ENCODE measurements around the gene HHIPL1.

HHIPL1 gene

DNA sequence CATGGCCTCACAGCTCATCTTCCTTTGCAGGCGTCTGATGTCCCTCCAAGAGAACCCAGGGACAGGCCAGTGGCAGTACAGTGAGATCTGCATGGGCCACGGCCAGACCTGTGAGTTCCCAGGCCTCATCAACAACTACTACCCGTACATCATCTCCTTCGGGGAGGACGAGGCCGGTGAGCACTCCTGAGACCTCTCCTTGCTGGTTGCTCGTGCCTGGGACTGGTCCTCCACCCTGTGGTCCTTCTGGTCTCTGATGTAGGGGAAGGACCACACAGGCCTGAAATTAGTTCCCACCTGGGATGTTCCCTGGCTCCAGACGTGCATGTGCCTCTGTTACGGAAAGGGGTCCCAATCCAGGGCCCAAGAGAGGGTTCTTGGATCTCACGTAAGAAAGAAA, 17.9 kb downstream of the HHIPL1 start:
- Histone ChIP-seq H3K27me3 (ENCODE audit: insufficient read depth, low read length) (no peaks in the 10 kb centered on the region), H3K9me3 (ENCODE audit: low read length) (no peaks in the 10 kb centered on the region), H2AFZ (ENCODE audit: low read depth, low read length) (no peak overlapping the region), H3K4me3 (ENCODE audit: low read length) (no peak overlapping the region), H3K36me3 (ENCODE audit: insufficient read depth, low read length) (no peaks in the 10 kb centered on the region), H3K4me1 (ENCODE audit: insufficient read depth, low read length) (peaks cover 52% of the 10 kb centered on the region)

DNA sequence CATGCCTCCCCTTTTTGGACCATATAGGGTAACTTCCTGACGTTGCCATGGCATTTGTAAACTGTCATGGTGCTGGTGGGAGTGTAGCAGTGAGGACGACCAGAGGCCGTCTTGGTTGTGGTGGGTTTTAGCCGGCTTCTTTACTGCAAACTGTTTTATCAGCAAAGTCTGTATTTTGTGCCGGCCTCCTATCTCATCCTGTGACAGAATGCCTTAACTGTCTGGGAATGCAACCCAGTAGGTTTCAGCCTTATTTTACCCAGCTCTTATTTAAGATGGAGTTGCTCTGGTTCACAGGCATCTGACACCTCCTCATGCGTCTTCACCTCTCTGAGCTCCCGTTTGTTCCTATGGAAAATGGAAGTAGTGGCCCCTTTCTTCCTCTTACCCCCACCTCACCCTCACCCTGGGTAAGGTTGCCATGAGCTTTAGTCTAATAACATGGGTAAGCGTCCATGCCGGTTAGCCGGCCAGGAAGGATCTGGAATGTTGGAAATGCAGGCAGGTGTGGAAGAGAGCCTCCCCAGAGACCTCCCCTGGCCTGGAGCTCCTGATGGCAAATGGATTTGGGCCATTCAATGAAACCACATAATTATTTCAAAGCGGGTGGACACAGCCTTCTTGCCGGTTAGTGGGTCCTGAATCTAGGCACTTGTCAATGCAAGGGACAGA, 18.6 kb downstream of the HHIPL1 start:
- Histone ChIP-seq H3K9me3 (ENCODE audit: low read length) (no peaks in the 10 kb centered on the region), H3K4me3 (ENCODE audit: low read length) (no peak overlapping the region), H3K36me3 (ENCODE audit: insufficient read depth, low read length) (no peaks in the 10 kb centered on the region), H3K4me1 (ENCODE audit: insufficient read depth, low read length) (peaks cover 54% of the 10 kb centered on the region), H3K27me3 (ENCODE audit: insufficient read depth, low read length) (no peaks in the 10 kb centered on the region), H2AFZ (ENCODE audit: low read depth, low read length) (no peak overlapping the region)

DNA sequence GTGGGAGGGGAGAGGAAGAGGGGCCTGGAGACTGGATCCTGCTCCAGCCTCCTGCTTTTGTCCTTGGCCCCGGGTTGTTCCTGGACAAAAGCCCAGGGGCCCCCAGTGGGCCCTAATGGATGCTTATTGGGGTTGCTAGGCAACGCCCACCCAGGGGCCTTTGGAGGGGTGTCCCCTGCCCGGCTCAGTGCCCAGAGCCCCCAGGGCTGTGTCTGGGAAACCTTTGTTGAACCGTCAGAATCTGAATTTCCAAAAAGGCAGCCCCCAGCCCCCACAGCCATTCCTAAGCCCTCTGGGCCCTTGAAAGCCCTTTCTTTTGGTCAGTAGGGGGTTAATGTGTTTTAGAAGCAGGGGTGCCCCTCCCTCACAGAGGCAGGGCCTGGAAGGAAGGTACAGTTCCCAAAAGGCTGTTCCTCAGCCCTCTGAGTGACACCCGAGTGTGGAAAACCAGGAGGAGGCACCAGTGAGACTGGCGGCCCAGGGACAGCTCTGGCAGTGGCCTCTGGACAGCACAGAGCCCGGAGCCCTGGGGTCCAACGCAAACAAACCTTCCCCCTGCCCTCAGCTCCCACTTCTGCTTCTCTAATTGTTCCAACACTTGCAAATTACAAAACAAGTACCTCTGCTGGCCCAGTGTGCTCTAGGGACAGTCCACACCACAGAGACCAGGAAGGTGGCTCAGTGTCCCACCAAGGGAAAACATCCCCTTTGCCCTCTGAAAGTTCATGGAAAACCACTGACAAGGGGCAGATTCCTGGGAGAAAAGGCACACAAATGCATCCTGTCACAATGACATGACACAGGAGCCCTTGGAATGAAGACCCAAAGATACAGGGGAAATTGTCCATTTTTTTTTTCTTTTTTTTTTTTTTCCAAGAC, 19.4 kb downstream of the HHIPL1 start:
- Histone ChIP-seq H2AFZ (ENCODE audit: low read depth, low read length) (no peak overlapping the region), H3K9me3 (ENCODE audit: low read length) (no peaks in the 10 kb centered on the region), H3K4me1 (ENCODE audit: insufficient read depth, low read length) (peaks cover 62% of the 10 kb centered on the region)

DNA sequence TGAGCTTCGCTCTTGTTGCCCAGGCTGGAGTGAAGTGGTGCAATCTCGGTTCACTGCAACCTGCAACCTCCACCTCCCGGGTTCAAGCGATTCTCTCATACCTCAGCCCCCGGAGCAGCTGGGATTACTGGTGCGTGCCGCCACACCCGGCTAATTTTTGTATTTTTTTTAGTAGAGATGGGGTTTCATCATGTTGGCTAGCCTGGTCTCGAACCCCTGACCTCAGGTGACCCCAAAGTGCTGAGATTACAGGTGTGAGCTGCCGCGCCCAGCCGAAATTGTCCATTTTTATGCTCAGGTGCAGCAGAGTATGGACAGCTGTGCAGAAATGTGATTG, 20.0 kb downstream of the HHIPL1 start:
- Histone ChIP-seq H2AFZ (ENCODE audit: low read depth, low read length) (no peak overlapping the region), H3K27me3 (ENCODE audit: insufficient read depth, low read length) (no peaks in the 10 kb centered on the region), H3K4me1 (ENCODE audit: insufficient read depth, low read length) (peaks cover 67% of the 10 kb centered on the region), H3K9me3 (ENCODE audit: low read length) (no peaks in the 10 kb centered on the region), H3K36me3 (ENCODE audit: insufficient read depth, low read length) (no peaks in the 10 kb centered on the region), H3K4me3 (ENCODE audit: low read length) (no peak overlapping the region)

More for the DNA sequence above, 19.4 kb downstream of the HHIPL1 start:
- no peak overlapping the region for H3K4me3 ChIP-seq (ENCODE audit: low read length)
- no peaks in the 10 kb centered on the region for H3K27me3 ChIP-seq (ENCODE audit: insufficient read depth, low read length)
- H3K36me3 ChIP-seq (ENCODE audit: insufficient read depth, low read length): no peaks in the 10 kb centered on the region

DNA sequence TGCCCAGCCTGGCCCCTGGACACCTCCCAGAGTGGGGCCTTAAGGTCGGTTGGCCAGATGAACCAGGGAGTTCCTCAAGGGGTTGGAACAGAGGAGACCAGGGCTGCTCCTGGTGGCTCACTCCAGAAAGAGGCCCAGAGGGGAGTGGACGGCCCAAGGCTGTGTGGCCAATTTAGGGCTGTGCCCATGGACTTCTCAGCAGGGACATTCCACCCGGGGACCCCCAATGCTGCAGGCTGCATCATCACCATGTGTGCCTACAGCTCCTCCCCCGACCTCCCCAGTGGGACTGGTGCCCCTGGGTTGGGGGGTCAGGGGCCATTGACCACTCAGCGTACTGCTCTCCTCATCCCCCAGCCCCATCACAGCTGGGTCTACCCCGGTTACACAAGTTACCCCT, 21.6 kb downstream of the HHIPL1 start:
- Histone ChIP-seq H3K27me3 (ENCODE audit: insufficient read depth, low read length) (no peaks in the 10 kb centered on the region), H3K4me3 (ENCODE audit: low read length) (no peak overlapping the region), H2AFZ (ENCODE audit: low read depth, low read length) (no peak overlapping the region), H3K36me3 (ENCODE audit: insufficient read depth, low read length) (no peaks in the 10 kb centered on the region), H3K9me3 (ENCODE audit: low read length) (no peaks in the 10 kb centered on the region), H3K4me1 (ENCODE audit: insufficient read depth, low read length) (peaks cover 72% of the 10 kb centered on the region)

DNA sequence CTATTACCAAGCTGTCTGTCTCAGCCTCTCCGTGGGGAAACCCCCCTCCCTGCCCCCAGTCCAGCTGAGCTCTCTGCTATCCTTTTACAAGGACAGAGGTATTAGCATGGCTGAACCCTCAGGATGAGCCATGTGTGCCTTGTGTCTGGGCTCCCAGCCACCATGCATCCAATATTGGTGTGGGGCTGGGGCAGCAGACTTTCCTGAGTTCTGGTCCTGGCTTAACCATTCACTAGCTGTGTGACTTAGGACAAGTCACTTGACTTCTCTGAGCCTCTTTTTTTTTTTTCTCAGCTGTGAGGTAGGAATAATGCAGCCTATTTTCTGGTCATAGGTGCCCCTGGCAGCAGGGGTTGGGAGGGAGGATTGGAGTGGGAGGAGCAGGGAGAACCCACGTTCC, 22.1 kb downstream of the HHIPL1 start:
- Histone ChIP-seq H3K27me3 (ENCODE audit: insufficient read depth, low read length) (no peaks in the 10 kb centered on the region), H3K4me1 (ENCODE audit: insufficient read depth, low read length) (peaks cover 77% of the 10 kb centered on the region), H3K36me3 (ENCODE audit: insufficient read depth, low read length) (no peaks in the 10 kb centered on the region), H2AFZ (ENCODE audit: low read depth, low read length) (no peak overlapping the region), H3K9me3 (ENCODE audit: low read length) (no peaks in the 10 kb centered on the region), H3K4me3 (ENCODE audit: low read length) (no peak overlapping the region)

DNA sequence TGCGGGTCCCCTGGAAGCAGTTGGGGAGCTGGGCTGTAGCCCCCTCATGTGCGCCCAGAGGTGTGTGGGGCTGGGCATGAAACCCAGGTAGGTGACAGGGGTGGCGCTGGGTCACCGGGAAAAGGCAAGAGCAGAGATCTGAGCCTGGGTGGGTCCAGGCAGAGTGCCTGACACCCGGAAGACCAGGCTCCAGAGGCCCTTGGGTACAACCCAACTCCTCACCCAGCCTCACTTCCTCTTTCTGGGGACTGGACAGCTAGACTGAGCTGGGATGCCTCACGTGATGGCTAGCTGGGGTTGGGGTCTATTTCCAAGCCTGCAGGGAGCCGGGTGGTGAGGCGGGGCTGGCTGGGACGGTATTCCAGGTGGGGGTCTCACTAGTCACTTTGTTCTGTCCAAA, 22.9 kb downstream of the HHIPL1 start:
- Histone ChIP-seq H3K9me3 (ENCODE audit: low read length) (no peaks in the 10 kb centered on the region), H3K4me1 (ENCODE audit: insufficient read depth, low read length) (peaks cover 79% of the 10 kb centered on the region), H3K36me3 (ENCODE audit: insufficient read depth, low read length) (no peaks in the 10 kb centered on the region), H3K4me3 (ENCODE audit: low read length) (no peak overlapping the region), H2AFZ (ENCODE audit: low read depth, low read length) (no peak overlapping the region), H3K27me3 (ENCODE audit: insufficient read depth, low read length) (no peaks in the 10 kb centered on the region)

DNA sequence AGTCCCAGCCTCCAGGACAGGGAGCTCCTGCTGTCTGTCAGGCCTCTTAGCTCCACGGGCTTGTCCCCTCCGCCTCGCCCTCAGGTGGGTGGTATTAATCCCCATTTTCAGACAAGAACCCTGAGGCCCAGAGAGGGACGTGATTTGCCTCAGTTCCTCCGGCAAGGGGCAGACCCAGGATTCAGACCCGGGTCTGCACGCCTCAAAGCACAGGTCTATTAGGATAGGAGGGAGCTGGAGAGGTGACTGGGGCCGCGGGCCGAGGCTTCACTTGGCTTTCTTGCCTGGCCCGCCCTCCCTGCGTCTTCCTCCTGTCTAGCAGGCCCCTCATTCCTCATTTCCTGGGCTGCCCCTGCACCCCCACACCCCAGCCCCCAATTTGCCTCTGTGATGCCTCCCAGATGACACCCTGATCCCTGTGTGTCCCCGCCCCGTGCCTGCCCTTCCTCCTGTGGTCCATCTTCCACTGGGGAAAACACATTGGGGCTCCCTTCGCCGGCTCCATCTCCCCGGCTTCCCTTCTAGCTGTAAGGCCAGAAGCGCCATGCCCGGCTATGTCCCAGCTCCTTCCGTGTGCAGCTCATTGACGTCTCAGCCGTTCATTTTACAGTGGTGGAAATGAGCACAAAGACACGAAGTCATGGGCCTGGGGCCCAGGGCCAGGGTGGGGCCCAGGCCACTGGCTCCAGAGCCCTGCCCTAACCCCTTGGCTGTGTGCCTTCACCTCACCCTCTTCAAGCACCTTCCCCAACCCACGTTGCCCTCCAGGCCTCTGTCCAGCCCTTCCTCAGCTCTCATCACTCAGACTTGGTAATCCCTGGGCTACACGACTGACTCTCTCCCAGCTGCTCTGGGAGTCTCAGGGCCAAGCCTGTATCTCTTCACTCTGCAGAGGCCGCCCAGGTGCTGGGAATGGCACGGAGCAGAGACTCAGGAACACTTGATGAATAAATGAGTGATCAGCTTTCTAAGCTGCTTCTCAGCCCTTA, 23.7 kb downstream of the HHIPL1 start:
- Histone ChIP-seq H3K4me3 (ENCODE audit: low read length) (no peak overlapping the region), H3K4me1 (ENCODE audit: insufficient read depth, low read length) (peaks cover 75% of the 10 kb centered on the region), H3K9me3 (ENCODE audit: low read length) (no peaks in the 10 kb centered on the region)

DNA sequence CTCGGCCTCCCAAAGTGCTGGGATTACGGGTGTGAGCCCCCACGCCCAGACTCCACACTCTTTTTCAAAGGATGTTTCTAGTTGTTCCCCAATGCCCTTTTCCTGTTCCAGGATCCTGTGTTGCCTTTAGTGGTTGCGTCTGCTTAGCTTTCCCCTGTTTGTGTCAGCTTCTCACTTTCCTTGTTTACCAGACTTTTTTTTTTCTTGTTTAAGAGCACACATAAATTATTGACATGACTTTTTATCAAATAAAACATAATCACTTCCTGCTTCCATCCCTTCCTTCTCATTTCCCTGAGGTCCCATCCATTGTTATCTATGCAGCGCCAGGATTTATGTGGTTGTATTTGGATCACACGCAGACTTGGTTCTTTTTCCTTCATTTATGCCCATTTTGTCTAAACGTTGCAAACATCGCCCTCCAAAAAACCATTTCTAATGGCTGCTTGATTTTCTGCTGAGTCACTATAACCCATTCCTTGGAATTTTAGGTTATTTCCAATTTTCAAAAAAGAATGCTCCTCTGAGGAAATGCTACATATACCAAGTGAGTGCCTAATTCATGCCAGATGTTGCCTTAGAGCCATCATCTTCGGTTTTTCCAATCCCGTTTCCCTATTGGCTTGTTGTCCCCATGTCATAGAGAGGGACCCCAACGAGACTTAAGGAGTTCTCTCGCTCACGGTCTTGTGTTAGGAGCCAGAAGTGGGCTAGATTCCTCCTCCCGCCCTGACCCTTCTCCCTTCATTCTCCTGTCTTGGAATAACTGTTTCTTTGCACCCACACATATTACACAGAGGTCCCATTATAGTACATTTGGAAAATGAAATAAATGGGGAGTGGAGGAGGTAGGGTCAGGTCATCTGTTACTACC, 25.7 kb downstream of the HHIPL1 start:
- Histone ChIP-seq H3K4me3 (ENCODE audit: low read length) (no peak overlapping the region), H3K27me3 (ENCODE audit: insufficient read depth, low read length) (no peaks in the 10 kb centered on the region), H2AFZ (ENCODE audit: low read depth, low read length) (no peak overlapping the region), H3K9me3 (ENCODE audit: low read length) (peaks cover 3% of the 10 kb centered on the region), H3K36me3 (ENCODE audit: insufficient read depth, low read length) (no peaks in the 10 kb centered on the region), H3K4me1 (ENCODE audit: insufficient read depth, low read length) (peaks cover 61% of the 10 kb centered on the region)

More for the DNA sequence above, 23.7 kb downstream of the HHIPL1 start:
- no peaks in the 10 kb centered on the region for H3K27me3 ChIP-seq (ENCODE audit: insufficient read depth, low read length)
- H3K36me3 ChIP-seq (ENCODE audit: insufficient read depth, low read length): no peaks in the 10 kb centered on the region
- H2AFZ ChIP-seq (ENCODE audit: low read depth, low read length): no peak overlapping the region

DNA sequence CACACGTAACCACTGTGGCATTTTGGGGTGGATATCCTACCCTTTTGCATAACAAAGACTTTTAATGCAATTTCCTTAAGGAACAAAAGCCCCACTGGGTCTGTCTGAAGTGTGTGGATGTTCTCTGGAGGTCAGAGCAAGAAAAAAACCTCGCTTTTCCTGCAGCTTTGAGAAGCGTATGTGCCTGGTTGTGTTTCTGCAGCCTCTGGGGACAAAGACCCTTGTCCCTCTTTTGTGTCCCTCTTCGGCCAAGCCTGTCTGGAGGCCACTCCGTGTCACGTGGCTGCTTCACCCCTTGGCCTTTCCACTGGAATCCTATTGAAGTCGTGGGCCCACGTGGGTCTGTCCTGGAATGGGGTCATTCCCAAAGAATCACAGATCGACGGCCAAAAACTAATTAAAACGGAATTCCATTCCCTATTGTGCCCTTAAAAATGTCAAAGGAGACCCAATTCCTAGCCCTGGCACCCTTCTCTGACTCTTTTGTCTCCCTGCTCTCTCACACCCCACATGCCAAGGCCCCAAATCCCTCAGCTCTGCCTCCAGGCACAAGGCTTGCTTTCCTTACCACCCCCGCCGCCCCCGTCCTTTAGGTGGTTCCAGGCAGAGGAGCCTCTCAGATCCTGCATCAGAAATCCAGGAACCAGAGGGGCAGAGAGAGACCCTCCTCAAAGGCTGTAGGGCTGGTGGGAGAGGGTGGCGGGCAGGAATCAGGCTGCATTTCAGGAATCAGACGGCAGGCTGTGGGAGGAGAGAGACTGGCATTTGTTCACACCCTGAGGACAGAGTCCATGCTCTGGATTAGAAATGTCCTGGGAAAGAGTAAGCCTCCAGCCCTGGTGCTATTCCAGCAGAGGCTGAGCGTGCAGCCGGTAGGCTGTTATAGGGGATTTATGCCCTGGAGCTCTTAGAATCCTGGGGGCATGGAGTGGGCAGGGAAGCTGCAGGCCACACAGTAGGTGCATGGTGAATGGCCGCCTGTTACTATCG, 26.6 kb downstream of the HHIPL1 start:
- no peak overlapping the region for H2AFZ ChIP-seq (ENCODE audit: low read depth, low read length)
- peaks cover 55% of the 10 kb centered on the region for H3K4me1 ChIP-seq (ENCODE audit: insufficient read depth, low read length)
- H3K27me3 ChIP-seq (ENCODE audit: insufficient read depth, low read length): no peaks in the 10 kb centered on the region
- no peaks in the 10 kb centered on the region for H3K36me3 ChIP-seq (ENCODE audit: insufficient read depth, low read length)
- H3K9me3 ChIP-seq (ENCODE audit: low read length): peaks cover 3% of the 10 kb centered on the region
- no peak overlapping the region for H3K4me3 ChIP-seq (ENCODE audit: low read length)

DNA sequence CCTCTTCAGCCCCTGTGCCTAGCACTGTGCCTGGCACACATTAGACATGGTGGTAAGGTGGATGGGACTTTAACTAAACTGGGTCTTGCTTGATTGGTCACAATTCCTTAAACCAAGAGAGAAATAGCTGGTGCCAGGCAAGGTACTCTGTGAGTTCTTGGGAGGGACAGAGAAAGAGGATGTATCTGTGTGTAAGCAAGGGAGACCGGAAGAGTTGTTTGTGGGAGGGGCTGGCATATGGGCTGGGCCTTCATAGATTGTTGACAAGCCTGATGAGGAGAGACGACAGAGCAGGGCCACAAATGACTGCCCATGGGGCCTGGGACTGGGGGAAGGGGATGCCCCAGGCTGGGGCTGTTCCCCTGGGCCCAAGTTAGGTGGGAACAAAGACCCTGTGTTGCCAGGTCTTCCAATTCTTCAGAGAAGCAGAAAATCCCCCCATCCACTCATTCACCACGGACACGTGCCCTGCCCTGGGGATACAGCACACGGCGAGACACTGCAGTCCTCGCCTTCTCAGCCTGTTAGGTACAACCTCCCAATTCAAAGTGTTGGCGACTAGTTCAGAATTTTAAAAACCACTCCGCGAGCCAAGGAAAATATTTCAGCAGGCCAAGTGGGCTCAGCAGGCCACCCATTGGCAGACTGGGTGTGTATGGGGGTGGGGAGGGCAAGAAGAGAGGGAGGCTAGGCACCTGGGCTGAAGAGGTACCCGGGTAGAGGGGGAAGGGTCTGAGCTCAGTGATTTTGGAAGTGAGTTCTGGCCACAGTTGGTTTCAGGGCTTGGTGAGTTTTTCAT, 27.8 kb downstream of the HHIPL1 start:
- no peaks in the 10 kb centered on the region for H3K36me3 ChIP-seq (ENCODE audit: insufficient read depth, low read length)
- H3K4me1 ChIP-seq (ENCODE audit: insufficient read depth, low read length): peaks cover 47% of the 10 kb centered on the region
- peaks cover 3% of the 10 kb centered on the region for H3K9me3 ChIP-seq (ENCODE audit: low read length)
- no peaks in the 10 kb centered on the region for H3K27me3 ChIP-seq (ENCODE audit: insufficient read depth, low read length)
- H3K4me3 ChIP-seq (ENCODE audit: low read length): no peak overlapping the region
- no peak overlapping the region for H2AFZ ChIP-seq (ENCODE audit: low read depth, low read length)

Data from neuron (in vitro differentiated cells).